Measurements from ENCODE around the gene TGM3.

DNA sequence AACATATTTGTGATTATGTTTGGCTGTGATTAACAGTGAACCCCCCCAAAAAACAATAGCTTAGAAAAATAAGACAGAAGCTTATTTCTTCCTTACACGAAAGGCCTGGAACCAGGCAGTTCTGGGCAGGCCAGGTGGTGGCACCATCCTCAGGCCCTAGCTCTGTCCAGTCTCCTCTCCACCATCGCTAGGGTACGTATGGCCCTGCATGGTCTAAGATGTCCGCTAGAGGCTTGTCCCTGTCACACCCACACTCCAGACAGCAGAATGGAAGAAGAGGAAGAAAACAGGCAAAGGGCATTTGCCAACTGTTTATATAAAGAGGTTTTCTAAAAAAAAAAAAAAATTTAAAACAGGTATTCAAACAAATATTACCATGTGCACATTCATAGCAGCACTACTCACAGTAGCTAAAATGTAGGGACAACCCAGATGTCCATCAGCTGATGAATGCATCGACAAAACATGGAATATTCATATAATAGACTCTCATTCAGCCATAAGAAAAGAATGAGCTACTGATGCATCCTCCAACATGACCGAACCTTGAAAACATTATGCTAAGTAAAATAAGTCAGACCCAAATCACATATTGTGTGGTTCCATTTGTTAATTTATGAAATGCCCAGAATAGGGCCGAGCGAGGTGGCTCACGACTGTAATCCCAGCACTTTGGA lies 6.7 kb downstream of the TGM3 start:
- TF ChIP-seq, protein P1, sequence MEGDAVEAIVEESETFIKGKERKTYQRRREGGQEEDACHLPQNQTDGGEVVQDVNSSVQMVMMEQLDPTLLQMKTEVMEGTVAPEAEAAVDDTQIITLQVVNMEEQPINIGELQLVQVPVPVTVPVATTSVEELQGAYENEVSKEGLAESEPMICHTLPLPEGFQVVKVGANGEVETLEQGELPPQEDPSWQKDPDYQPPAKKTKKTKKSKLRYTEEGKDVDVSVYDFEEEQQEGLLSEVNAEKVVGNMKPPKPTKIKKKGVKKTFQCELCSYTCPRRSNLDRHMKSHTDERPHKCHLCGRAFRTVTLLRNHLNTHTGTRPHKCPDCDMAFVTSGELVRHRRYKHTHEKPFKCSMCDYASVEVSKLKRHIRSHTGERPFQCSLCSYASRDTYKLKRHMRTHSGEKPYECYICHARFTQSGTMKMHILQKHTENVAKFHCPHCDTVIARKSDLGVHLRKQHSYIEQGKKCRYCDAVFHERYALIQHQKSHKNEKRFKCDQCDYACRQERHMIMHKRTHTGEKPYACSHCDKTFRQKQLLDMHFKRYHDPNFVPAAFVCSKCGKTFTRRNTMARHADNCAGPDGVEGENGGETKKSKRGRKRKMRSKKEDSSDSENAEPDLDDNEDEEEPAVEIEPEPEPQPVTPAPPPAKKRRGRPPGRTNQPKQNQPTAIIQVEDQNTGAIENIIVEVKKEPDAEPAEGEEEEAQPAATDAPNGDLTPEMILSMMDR (conservative IDR thresholded peaks at IDR 0.05) = no peak
- no peak for TF ChIP-seq EZH2 (IDR thresholded peaks at IDR 0.05; ENCODE audit: low read depth)
